Measurements from ENCODE around the gene SH3PXD2A.

SH3PXD2A gene

DNA sequence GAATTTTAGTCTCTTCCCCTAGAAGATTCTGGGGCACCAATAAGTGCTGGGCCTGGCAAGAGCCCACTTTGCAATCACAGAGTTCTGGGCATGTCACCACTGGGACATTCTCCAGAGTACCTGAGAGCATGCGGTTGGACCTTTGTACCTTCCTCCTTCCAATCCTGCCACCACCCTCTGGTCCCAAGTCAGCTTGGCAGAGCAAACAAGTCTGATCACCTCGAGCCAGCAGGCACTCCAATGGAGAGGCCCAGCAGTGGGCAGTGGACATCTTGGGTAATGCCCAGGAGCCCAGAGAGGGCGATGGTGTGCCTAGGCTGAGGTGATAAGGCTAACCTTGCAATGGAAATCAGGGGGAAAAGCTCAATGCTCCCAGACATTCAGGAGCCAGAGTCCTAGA, 43.4 kb downstream of the SH3PXD2A start:
- Histone ChIP-seq H3K27me3 (no peaks in the 10 kb centered on the region), H3K9me3 (no peaks in the 10 kb centered on the region), H3K4me1 (no peaks in the 10 kb centered on the region; the same call in 1 of the 2 replicates), H3K36me3 (no peaks in the 10 kb centered on the region; the same call in 1 of the 2 replicates), H3K4me3 (ENCODE audit: low read depth, low read length) (no peak overlapping the region)
- no peak for TF ChIP-seq CTCF (IDR thresholded peaks at IDR 0.05; ENCODE audit: low read depth, low read length)
- no peak for DNase-seq

DNA sequence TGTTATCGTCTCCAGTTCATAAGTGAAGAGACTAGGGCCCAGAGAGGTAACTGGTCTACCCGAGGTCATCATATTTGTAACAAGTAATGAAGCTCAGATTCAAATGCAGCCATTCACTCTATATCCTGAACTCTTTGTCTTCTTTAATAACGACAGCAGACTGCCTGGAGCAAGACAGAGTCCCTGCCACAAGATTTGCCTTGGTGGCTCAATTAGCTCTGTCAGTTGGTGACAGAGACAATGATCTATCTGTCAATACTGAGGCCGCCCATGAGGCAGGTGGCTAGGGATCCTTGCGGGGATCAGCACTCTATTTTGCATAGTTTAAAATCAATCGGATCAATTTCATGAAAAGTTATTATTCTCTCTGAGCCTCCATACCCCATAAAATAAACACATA, 43.9 kb downstream of the SH3PXD2A start:
- Histone ChIP-seq H3K4me1 (peaks cover 5% of the 10 kb centered on the region), H3K4me3 (ENCODE audit: low read depth, low read length) (no peak overlapping the region), H3K9me3 (no peaks in the 10 kb centered on the region), H3K36me3 (no peaks in the 10 kb centered on the region; the same call in 1 of the 2 replicates), H3K27me3 (no peaks in the 10 kb centered on the region)
- no peak for TF ChIP-seq CTCF (IDR thresholded peaks at IDR 0.05; ENCODE audit: low read depth, low read length)
- no peak for DNase-seq

DNA sequence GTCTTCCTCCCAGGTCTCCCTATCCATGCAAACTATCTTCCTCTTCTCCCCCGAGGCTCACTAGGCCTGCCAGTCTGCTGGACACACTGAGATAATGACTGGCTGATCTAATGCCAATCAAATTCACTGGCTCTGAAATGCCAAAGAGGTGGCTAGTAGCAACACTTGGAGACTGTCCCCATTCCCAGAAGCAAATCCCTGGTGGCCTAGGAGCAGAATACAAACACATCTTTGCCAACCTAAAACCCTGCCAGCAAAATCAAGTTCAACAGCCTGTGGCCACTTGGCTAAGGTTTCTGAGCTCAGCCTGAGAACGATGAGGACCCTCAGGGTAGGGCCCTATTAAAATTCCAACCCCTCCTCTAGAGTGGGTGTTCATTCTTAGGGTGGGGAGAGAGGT, 46.6 kb downstream of the SH3PXD2A start:
- no peak overlapping the region for H3K4me3 ChIP-seq (ENCODE audit: low read depth, low read length)
- no peaks in the 10 kb centered on the region; the same call in 1 of the 2 replicates for H3K36me3 ChIP-seq
- peaks cover 13% of the 10 kb centered on the region for H3K4me1 ChIP-seq
- no peak for TF ChIP-seq CTCF (IDR thresholded peaks at IDR 0.05; ENCODE audit: low read depth, low read length)
- no peak for DNase-seq
- no peaks in the 10 kb centered on the region for H3K27me3 ChIP-seq
- no peaks in the 10 kb centered on the region for H3K9me3 ChIP-seq

DNA sequence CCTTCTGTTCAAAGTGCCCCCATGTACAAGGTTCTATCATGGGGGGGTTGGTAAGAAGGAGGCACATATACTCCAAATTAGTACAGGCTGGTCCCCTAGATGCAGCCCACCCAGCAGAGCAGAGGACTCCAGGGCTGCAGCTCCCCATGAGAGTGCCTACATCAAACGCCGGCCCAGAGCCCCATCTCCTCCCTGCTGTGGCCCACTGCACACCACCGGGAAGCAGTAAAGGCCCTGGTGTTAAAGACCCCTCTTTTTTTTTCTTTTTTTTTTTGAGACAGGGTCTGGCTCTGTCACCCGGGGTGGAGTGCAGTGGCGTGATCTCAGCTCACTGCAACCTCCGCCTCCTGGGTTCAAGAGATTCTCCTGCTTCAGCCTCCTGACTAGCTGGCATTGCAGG, 47.4 kb downstream of the SH3PXD2A start:
- no peak overlapping the region for H3K4me3 ChIP-seq (ENCODE audit: low read depth, low read length)
- peaks cover 14% of the 10 kb centered on the region for H3K4me1 ChIP-seq
- no peak for TF ChIP-seq CTCF (IDR thresholded peaks at IDR 0.05; ENCODE audit: low read depth, low read length)

GRCh38 chr10:103806395-103807187, 48.8 kb downstream of the SH3PXD2A start:
- Histone ChIP-seq H3K4me1 (peaks cover 14% of the 10 kb centered on the region), H3K4me3 (ENCODE audit: low read depth, low read length) (no peak overlapping the region)
- TF ChIP-seq CTCF (IDR thresholded peaks at IDR 0.05; ENCODE audit: low read depth, low read length): no peak

More for the DNA sequence above, 47.4 kb downstream of the SH3PXD2A start:
- DNase-seq: no peak
- no peaks in the 10 kb centered on the region for H3K9me3 ChIP-seq
- H3K36me3 ChIP-seq: no peaks in the 10 kb centered on the region; the same call in 1 of the 2 replicates
- H3K27me3 ChIP-seq: no peaks in the 10 kb centered on the region

DNA sequence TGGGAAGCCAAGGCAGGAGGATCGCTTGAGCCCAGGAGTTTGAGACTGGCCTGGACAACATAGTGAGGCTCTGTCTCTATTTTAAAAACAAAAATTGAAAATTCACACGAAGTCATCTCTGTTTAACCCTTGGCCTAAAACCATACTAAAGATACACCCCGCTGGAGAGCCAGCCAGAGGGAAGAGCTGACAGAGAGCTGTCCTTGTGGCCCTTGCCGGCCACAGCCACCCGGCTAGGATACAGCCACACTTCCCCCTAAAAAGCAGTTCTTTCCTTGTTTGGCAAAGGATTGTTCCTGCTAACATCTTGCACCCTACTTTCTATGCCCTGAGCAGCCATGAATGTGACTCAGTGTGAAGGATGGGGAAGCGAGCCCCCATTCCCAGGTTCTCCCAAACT, 49.6 kb downstream of the SH3PXD2A start:
- no peaks in the 10 kb centered on the region; the same call in 1 of the 2 replicates for H3K36me3 ChIP-seq
- no peak for TF ChIP-seq CTCF (IDR thresholded peaks at IDR 0.05; ENCODE audit: low read depth, low read length)
- no peaks in the 10 kb centered on the region for H3K27me3 ChIP-seq
- no peaks in the 10 kb centered on the region for H3K9me3 ChIP-seq
- no peak overlapping the region for H3K4me3 ChIP-seq (ENCODE audit: low read depth, low read length)
- H3K4me1 ChIP-seq: peaks cover 14% of the 10 kb centered on the region
- DNase-seq: no peak

More at GRCh38 chr10:103806395-103807187, 48.8 kb downstream of the SH3PXD2A start:
- Histone ChIP-seq H3K9me3 (no peaks in the 10 kb centered on the region), H3K36me3 (no peaks in the 10 kb centered on the region; the same call in 1 of the 2 replicates), H3K27me3 (no peaks in the 10 kb centered on the region)
- no peak for DNase-seq
